Endothelial cell of umbilical vein (primary cell): Measurements from ENCODE around the gene TBX4. TPM values are rescaled to one million over a fixed set of nuclear protein-coding genes. Genes with fewer than 3 reads are reported as not detected.

ENCODE experiments used
- BruUV-seq: library from RNA; stranded (reverse); fragments of 400-500 nt; replicated peaks from 2 replicates; lab custom pipeline; 2021; lab: Mats Ljungman, UMichigan
- CTCF ChIA-PET: fragments of 300-600, 350-600 bp; sonication (Branson Sonifier 250); formaldehyde crosslinking; loops from one replicate; lab custom pipeline; 2021; ENCODE audit warnings: antibody characterized with exemption, inconsistent platforms; lab: Charles Lee
- POLR2A ChIA-PET: fragments of 300-600, 350-600 bp; sonication (Branson Sonifier 250); formaldehyde crosslinking; loops from one replicate; lab custom pipeline; 2021; ENCODE audit warnings: antibody characterized with exemption, inconsistent platforms; lab: Charles Lee
- DNase-seq: peaks from one replicate; pipeline ENCODE4 v3.0.0-alpha.2; 2011; ENCODE audit warnings: low read depth, low spot score
- FAIRE-seq: peaks from 2 replicates; lab custom pipeline; 2011; peaks lifted over from hg19 to GRCh38; lab: Jason Lieb, UNC
- H2AFZ ChIP-seq: 2 replicates; pipeline ENCODE4 v1.6.0; 2012; ENCODE audit warnings: low read depth, low read length, control low read depth, inconsistent platforms
- H3K27ac ChIP-seq: 2 replicates; pipeline ENCODE4 v1.5.1; 2011; ENCODE audit warnings: low read depth, mild to moderate bottlenecking, control low read depth, low read length, moderate library complexity; ENCODE audit not compliant: insufficient read depth
- H3K27me3 ChIP-seq, 2 experiments: 2 replicates each; pipeline versions ENCODE4 v1.6.0 to v1.6.1; 2011; ENCODE audit warnings: low read length in 2 of 2, mixed read lengths in 1 of 2; ENCODE audit not compliant: control insufficient read depth in 2 of 2, insufficient read depth in 2 of 2
- H3K36me3 ChIP-seq, 2 experiments: 2 replicates in 1 of 2; 3 replicates in 1 of 2; pipeline ENCODE4 v1.5.1; 2011; ENCODE audit warnings: low read length in 2 of 2, mild to moderate bottlenecking in 1 of 2, moderate library complexity in 1 of 2; ENCODE audit not compliant: control insufficient read depth in 2 of 2, insufficient read depth in 2 of 2; ENCODE audit errors: extremely low read depth in 1 of 2
- H3K4me1 ChIP-seq: 3 replicates; pipeline ENCODE4 v1.5.1; 2011; ENCODE audit warnings: mild to moderate bottlenecking, low read length; ENCODE audit not compliant: control insufficient read depth, insufficient read depth; ENCODE audit errors: extremely low read depth
- H3K4me2 ChIP-seq: 2 replicates; pipeline ENCODE4 v1.6.1; 2011; ENCODE audit warnings: low read length, control low read depth, mixed read lengths; ENCODE audit not compliant: insufficient read depth
- H3K4me3 ChIP-seq, 3 experiments: fragments of 200-600 bp in 1 of 3; sonication (generic), shearing (Covaris generic) in 1 of 3; replicated peaks in 1 of 3; 2 replicates each; pipeline ENCODE4 v1.5.1; 2011 to 2016; ENCODE audit warnings: control low read depth in 3 of 3, low read length in 3 of 3, mild to moderate bottlenecking in 2 of 3, inconsistent platforms in 1 of 3, low read depth in 1 of 3, moderate library complexity in 1 of 3; ENCODE audit not compliant: insufficient read depth in 1 of 3
- H3K79me2 ChIP-seq: 2 replicates; pipeline ENCODE4 v1.6.0; 2012; ENCODE audit warnings: low read length, inconsistent platforms; ENCODE audit not compliant: control insufficient read depth, insufficient read depth
- H3K9ac ChIP-seq: replicated peaks from 2 replicates; pipeline ENCODE3; 2011; ENCODE audit warnings: low read length, control low read depth; ENCODE audit not compliant: insufficient read depth; ENCODE audit errors: extremely low read depth
- H3K9me1 ChIP-seq: replicated peaks from 3 replicates; pipeline ENCODE4 v1.6.0; 2011; ENCODE audit warnings: mild to moderate bottlenecking, low read length; ENCODE audit not compliant: control insufficient read depth, insufficient read depth; ENCODE audit errors: extremely low read depth
- H3K9me3 ChIP-seq: replicated peaks from 2 replicates; pipeline ENCODE4 v1.5.1; 2012; ENCODE audit warnings: low read length, inconsistent platforms; ENCODE audit not compliant: control insufficient read depth, insufficient read depth
- H4K20me1 ChIP-seq: replicated peaks from 2 replicates; pipeline ENCODE3; 2011; ENCODE audit warnings: mild to moderate bottlenecking, low read length; ENCODE audit not compliant: control insufficient read depth, insufficient read depth; ENCODE audit errors: extremely low read depth
- CTCF ChIP-seq, 2 donors: IDR thresholded peaks; 1 replicate in 1 of 2; 2 replicates in 1 of 2; pipeline ENCODE4 v1.5.1; 2011; ENCODE audit warnings: low read length in 2 of 2, mild to moderate bottlenecking in 2 of 2, moderate library complexity in 2 of 2, control low read depth in 1 of 2, inconsistent platforms in 1 of 2, low read depth in 1 of 2; ENCODE audit not compliant: insufficient read depth in 1 of 2; ENCODE audit errors: extremely low read depth in 1 of 2
- FOS ChIP-seq: IDR thresholded peaks from 2 replicates; pipeline ENCODE4 v1.6.1; 2011; ENCODE audit warnings: mild to moderate bottlenecking, low read length, moderate library complexity, borderline replicate concordance; ENCODE audit not compliant: insufficient read depth
- GATA2 ChIP-seq: IDR thresholded peaks from 2 replicates; pipeline ENCODE4 v1.7.0; 2011; ENCODE audit warnings: low read depth, mild to moderate bottlenecking, moderate library complexity, mixed read lengths, low read length; ENCODE audit not compliant: insufficient read length, insufficient read depth
- MYC ChIP-seq: IDR thresholded peaks from one replicate; pipeline ENCODE4 v1.6.1; 2011; ENCODE audit warnings: mild to moderate bottlenecking, low read depth, low read length
- POLR2A ChIP-seq: IDR thresholded peaks from 2 replicates; pipeline ENCODE4 v1.6.1; 2012; ENCODE audit warnings: low read depth, mild to moderate bottlenecking, control low read depth, low read length
- POLR2AphosphoS5 ChIP-seq: IDR thresholded peaks from 2 replicates; pipeline ENCODE4 v1.6.1; 2012; ENCODE audit warnings: low read depth, mild to moderate bottlenecking, control low read depth, low read length, moderate library complexity; ENCODE audit not compliant: insufficient read depth
- dilution Hi-C: fragments of 300-500 bp; cut with MboI; formaldehyde crosslinking; loops from one replicate; pipeline ENCODE4 v1.15.0; 2019; ENCODE audit warnings: low sequenced_read_pairs; ENCODE audit not compliant: extremely low pct_ligation_motif_present
- intact Hi-C: fragments of 100-400 bp; cut with micrococcal nuclease; formaldehyde crosslinking; loops from one replicate; pipeline ENCODE4 v1.10.0; 2022
- polyA plus RNA-seq, 4 experiments: library from polyadenylated mRNA; depleted of rRNA in 3 of 4; stranded (reverse) in 3 of 4; unstranded in 1 of 4; fragments of >200 nt; gene quantifications; 2 replicates each; pipeline versions ENCODE4 v1.2.1 to v1.2.3, GENCODE V29; 2011 to 2012; ENCODE audit warnings: missing spikeins in 1 of 4
- total RNA-seq: library from RNA; stranded (reverse); gene quantifications from 2 replicates; pipeline ENCODE4 v1.2.3, GENCODE V29; 2021
- TF ChIP-seq, protein P1 (sequence below): IDR thresholded peaks from 2 replicates; pipeline ENCODE4 v1.6.1; 2011; ENCODE audit not compliant: insufficient read depth, insufficient read length

The TBX4 gene
- total and polyA plus RNA-seq, 2 donors (not counting 3 experiments of a cell fraction or from before 2014, with no cell fraction given) = not detected

DNA sequence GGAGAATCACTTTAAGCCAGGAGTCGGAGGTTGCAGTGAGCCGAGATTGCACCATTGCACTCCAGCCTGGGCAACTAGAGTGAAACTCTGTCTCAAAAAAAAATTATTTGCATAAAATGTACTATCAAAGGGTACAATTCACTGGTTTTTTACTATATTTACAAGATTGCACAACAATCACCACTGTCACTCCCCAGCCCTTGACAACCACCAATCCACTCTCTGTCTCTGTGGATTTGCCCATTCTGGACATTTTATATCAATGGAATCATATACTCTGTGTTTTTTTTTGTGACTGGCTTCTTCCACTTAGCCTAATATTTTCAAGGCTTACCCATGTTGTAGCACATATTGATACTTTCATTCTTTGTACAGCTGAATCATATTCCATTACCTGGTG, 33.8 kb upstream of the TBX4 start:
- Histone ChIP-seq H3K27ac (no peak overlapping the region), H3K4me3 (no peak overlapping the region), H3K27me3 (peaks cover 13 to 20% of the 10 kb centered on the region in 2 experiments), H3K79me2 (no peaks in the 10 kb centered on the region), H3K9ac (no peak overlapping the region), H3K4me1 (no peaks in the 10 kb centered on the region), H3K9me3 (no peaks in the 10 kb centered on the region), H3K36me3 (no peaks in the 10 kb centered on the region), H2AFZ (no peak overlapping the region), H3K9me1 (no peaks in the 10 kb centered on the region), H3K4me2 (no peak overlapping the region), H4K20me1 (no peaks in the 10 kb centered on the region)
- dilution Hi-C loops = no loop called here
- no peak for TF ChIP-seq CTCF (IDR thresholded peaks at IDR 0.05; ENCODE audit: extremely low read depth in 1 of 2, insufficient read depth in 1 of 2, low read depth in 1 of 2, low read length in 2 of 2)
- TF ChIP-seq FOS = no peak
- TF ChIP-seq MYC = no peak
- TF ChIP-seq, protein P1, sequence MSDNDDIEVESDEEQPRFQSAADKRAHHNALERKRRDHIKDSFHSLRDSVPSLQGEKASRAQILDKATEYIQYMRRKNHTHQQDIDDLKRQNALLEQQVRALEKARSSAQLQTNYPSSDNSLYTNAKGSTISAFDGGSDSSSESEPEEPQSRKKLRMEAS = no peak
- TF ChIP-seq POLR2AphosphoS5 = no peak
- no peak for TF ChIP-seq POLR2A
- TF ChIP-seq GATA2 = no peak
- ChIA-PET POLR2A (no interaction called here), CTCF (interaction anchor here (1.9 kb wide), 1 partner anchor 132 kb away, joined by 7 read pairs; no protein-coding TSS in a partner anchor)
- intact Hi-C loops = no loop called here
- FAIRE-seq (no peak), DNase-seq (no peak)
- BruUV-seq = no TSS peak
